Panc1 (cell line): ENCODE results near the gene COL6A3. TPM values are rescaled to one million over a fixed set of nuclear protein-coding genes. Genes with fewer than 3 reads are reported as not detected.

ENCODE experiments used
- ATAC-seq: fragments of 200-7000 bp; cut with Tn5 transposase; 2 replicates; pipeline ENCODE4 v1.9.1; 2020; ENCODE audit warnings: mild to moderate bottlenecking, moderate library complexity
- BruUV-seq: library from RNA; stranded (reverse); fragments of 400-500 nt; replicated peaks from 2 replicates; lab custom pipeline; 2021; lab: Mats Ljungman, UMichigan
- CTCF ChIA-PET: fragments of 300-600 bp; sonication (Branson Sonifier 250); formaldehyde crosslinking; loops from one replicate; lab custom pipeline; 2022; ENCODE audit warnings: antibody characterized with exemption; lab: Charles Lee
- POLR2A ChIA-PET: fragments of 300-600 bp; sonication (Branson Sonifier 250); formaldehyde crosslinking; loops from one replicate; lab custom pipeline; 2022; ENCODE audit warnings: antibody characterized with exemption; lab: Charles Lee
- DNase-seq: peaks from one replicate; pipeline ENCODE4 v3.0.0-alpha.2; 2010; ENCODE audit warnings: low read depth, low spot score
- H3K27ac ChIP-seq: 2 replicates; pipeline ENCODE4 v1.5.1; 2011; ENCODE audit warnings: mild to moderate bottlenecking, low read length, inconsistent platforms
- H3K27me3 ChIP-seq: fragments of 200-500 bp; sonication (Bioruptor generic); 2 replicates; pipeline ENCODE4 v1.6.0; 2014; ENCODE audit warnings: low read length, inconsistent platforms; ENCODE audit not compliant: control insufficient read depth, insufficient read depth
- H3K36me3 ChIP-seq: fragments of 200-500 bp; sonication (Bioruptor generic); 2 replicates; pipeline ENCODE4 v1.5.1; 2014; ENCODE audit warnings: inconsistent platforms, mild to moderate bottlenecking, low read length, moderate library complexity; ENCODE audit not compliant: control insufficient read depth, insufficient read depth
- H3K4me1 ChIP-seq: 2 replicates; pipeline ENCODE4 v1.5.1; 2011; ENCODE audit warnings: inconsistent platforms, mild to moderate bottlenecking, low read length, moderate library complexity; ENCODE audit not compliant: control insufficient read depth, insufficient read depth
- H3K4me3 ChIP-seq, 2 experiments: 2 replicates each; pipeline ENCODE4 v1.5.1; 2011 to 2012; ENCODE audit warnings: low read depth in 2 of 2, low read length in 2 of 2, mild to moderate bottlenecking in 2 of 2, inconsistent platforms in 1 of 2, moderate library complexity in 1 of 2
- H3K9me3 ChIP-seq: fragments of 200-500 bp; sonication (Bioruptor generic); 2 replicates; pipeline ENCODE4 v1.5.1; 2014; ENCODE audit warnings: low read depth, mild to moderate bottlenecking, inconsistent platforms, low read length, moderate library complexity; ENCODE audit not compliant: control insufficient read depth, insufficient read depth
- POLR2AphosphoS5 ChIP-seq: IDR thresholded peaks from 2 replicates; pipeline ENCODE4 v1.6.1; 2012; ENCODE audit warnings: mild to moderate bottlenecking, low read depth, low read length, moderate library complexity
- SIN3A ChIP-seq: IDR thresholded peaks from 2 replicates; pipeline ENCODE4 v1.6.1; 2012; ENCODE audit warnings: low read depth, mild to moderate bottlenecking, low read length, moderate library complexity, borderline replicate concordance; ENCODE audit not compliant: insufficient read depth
- TCF7L2 ChIP-seq: IDR thresholded peaks from 2 replicates; pipeline ENCODE4 v1.6.1; 2011; ENCODE audit warnings: mild to moderate bottlenecking, low read depth, low read length, inconsistent platforms
- in situ Hi-C: cut with HindIII; loops from 2 replicates; pipeline ENCODE4 v1.10.0; 2016; ENCODE audit warnings: low sequenced_read_pairs, low pct_unique_long_range_greater_than_20kb
- intact Hi-C: fragments of 100-400 bp; cut with micrococcal nuclease; formaldehyde crosslinking; loops from one replicate; pipeline ENCODE4 v1.10.0; 2022; ENCODE audit not compliant: unreplicated experiment
- total RNA-seq: library from RNA; stranded (reverse); gene quantifications from one replicate; pipeline ENCODE4 v1.2.1, GENCODE V29; 2021; ENCODE audit not compliant: unreplicated experiment
- TF ChIP-seq, protein P1 (sequence below), 2 experiments: IDR thresholded peaks; 2 replicates each; pipeline ENCODE4 v1.6.1; 2011 to 2012; ENCODE audit warnings: low read depth in 2 of 2, control low read depth in 1 of 2, low read length in 1 of 2, mild to moderate bottlenecking in 1 of 2, moderate library complexity in 1 of 2; ENCODE audit not compliant: insufficient read depth in 1 of 2
- TF ChIP-seq, protein P2 (sequence below): fragments of 450-650 bp; IDR thresholded peaks from 2 replicates; pipeline ENCODE4 v1.5.1; 2017; ENCODE audit warnings: mild to moderate bottlenecking

Gene COL6A3
- total RNA-seq, 1 experiment from 2014 or later, result 0.69 TPM

DNA sequence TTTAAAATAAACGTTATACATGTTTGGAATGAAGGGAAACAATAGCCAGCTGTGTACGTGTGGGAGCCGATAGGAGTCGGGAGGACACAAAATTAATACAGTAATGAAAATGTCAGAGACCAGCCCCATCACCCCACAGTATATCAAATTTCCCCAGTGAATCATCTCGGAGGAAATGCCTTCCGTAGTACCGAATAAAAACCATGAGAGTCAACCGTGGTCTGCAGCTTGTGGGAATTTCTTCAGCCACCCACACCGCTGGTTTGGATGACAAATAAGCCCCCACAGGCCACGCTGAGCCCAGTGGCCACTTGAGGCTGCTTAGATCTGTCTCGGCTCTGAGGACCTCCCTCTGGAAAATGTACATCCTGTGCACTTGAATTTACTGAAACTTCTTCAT is 133.7 kb downstream of the COL6A3 start:
- POLR2A ChIA-PET, result no interaction called here
- Histone ChIP-seq H3K4me3 (no peak overlapping the region), H3K27ac (peak overlapping the region; percentile 15; the same call in 1 of the 2 replicates), H3K27me3 (no peaks in the 10 kb centered on the region), H3K36me3 (no peaks in the 10 kb centered on the region), H3K4me1 (no peaks in the 10 kb centered on the region), H3K9me3 (no peaks in the 10 kb centered on the region; the same call in 1 of the 2 replicates)
- DNase-seq, result no peak
- no TSS peak for BruUV-seq
- intact Hi-C loops, result no loop called here
- TF ChIP-seq, protein P1, sequence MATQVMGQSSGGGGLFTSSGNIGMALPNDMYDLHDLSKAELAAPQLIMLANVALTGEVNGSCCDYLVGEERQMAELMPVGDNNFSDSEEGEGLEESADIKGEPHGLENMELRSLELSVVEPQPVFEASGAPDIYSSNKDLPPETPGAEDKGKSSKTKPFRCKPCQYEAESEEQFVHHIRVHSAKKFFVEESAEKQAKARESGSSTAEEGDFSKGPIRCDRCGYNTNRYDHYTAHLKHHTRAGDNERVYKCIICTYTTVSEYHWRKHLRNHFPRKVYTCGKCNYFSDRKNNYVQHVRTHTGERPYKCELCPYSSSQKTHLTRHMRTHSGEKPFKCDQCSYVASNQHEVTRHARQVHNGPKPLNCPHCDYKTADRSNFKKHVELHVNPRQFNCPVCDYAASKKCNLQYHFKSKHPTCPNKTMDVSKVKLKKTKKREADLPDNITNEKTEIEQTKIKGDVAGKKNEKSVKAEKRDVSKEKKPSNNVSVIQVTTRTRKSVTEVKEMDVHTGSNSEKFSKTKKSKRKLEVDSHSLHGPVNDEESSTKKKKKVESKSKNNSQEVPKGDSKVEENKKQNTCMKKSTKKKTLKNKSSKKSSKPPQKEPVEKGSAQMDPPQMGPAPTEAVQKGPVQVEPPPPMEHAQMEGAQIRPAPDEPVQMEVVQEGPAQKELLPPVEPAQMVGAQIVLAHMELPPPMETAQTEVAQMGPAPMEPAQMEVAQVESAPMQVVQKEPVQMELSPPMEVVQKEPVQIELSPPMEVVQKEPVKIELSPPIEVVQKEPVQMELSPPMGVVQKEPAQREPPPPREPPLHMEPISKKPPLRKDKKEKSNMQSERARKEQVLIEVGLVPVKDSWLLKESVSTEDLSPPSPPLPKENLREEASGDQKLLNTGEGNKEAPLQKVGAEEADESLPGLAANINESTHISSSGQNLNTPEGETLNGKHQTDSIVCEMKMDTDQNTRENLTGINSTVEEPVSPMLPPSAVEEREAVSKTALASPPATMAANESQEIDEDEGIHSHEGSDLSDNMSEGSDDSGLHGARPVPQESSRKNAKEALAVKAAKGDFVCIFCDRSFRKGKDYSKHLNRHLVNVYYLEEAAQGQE (IDR thresholded peaks at IDR 0.05; ENCODE audit: insufficient read depth in 1 of 2, low read depth in 2 of 2, low read length in 1 of 2), result no peak
- TF ChIP-seq, protein P2, sequence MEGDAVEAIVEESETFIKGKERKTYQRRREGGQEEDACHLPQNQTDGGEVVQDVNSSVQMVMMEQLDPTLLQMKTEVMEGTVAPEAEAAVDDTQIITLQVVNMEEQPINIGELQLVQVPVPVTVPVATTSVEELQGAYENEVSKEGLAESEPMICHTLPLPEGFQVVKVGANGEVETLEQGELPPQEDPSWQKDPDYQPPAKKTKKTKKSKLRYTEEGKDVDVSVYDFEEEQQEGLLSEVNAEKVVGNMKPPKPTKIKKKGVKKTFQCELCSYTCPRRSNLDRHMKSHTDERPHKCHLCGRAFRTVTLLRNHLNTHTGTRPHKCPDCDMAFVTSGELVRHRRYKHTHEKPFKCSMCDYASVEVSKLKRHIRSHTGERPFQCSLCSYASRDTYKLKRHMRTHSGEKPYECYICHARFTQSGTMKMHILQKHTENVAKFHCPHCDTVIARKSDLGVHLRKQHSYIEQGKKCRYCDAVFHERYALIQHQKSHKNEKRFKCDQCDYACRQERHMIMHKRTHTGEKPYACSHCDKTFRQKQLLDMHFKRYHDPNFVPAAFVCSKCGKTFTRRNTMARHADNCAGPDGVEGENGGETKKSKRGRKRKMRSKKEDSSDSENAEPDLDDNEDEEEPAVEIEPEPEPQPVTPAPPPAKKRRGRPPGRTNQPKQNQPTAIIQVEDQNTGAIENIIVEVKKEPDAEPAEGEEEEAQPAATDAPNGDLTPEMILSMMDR, result no peak
- TF ChIP-seq TCF7L2 (no peak), POLR2AphosphoS5 (no peak), SIN3A (no peak)
- in situ Hi-C loops, result no loop called here
- ATAC-seq, result no peak
- CTCF ChIA-PET, result no interaction called here

DNA sequence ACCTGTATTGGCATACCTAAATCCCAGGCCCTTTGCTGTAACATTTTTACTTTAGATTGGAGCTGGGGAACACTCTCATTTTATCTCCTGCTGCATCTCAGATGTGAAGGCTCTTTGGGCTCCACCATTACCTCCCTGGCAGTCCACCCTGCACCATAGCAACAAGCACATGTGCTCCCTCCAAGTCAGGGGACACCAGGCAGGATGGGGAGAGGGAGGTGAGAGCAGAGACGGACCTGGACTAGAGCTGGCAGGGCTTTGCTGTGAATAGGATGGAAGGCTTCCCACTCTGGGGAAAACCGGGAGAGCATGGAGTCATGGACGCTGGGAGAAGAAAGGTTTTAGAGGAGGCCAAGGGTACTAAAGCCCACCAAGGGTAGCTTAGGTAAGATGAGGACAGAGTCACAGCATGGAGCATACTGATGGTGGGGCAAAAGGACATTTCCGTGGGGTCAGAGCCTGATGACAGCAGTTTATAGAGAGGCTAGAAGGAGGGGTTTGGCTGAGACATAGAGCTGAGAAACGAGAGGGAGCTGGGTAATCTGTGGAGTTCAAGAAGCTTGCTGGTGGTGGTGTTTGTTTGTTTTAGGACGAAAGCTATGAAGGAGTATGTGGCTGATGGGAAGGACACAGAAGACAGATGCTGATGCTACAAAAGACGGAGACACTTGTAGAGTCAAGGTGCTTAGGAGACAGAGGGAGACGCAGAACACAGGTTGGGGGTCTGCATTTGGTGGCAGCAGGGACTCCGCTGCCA is 134.8 kb downstream of the COL6A3 start:
- BruUV-seq, result no TSS peak
- Histone ChIP-seq H3K9me3 (no peaks in the 10 kb centered on the region), H3K27ac (no peak overlapping the region), H3K4me1 (no peaks in the 10 kb centered on the region), H3K36me3 (no peaks in the 10 kb centered on the region), H3K27me3 (no peaks in the 10 kb centered on the region), H3K4me3 (no peak overlapping the region)
- CTCF ChIA-PET, result no interaction called here
- POLR2A ChIA-PET, result no interaction called here
- no peak for DNase-seq
- in situ Hi-C loops, result no loop called here
- intact Hi-C loops, result no loop called here
- TF ChIP-seq POLR2AphosphoS5 (no peak), TCF7L2 (no peak), SIN3A (no peak)
- TF ChIP-seq, protein P2, result no peak
- TF ChIP-seq, protein P1 (IDR thresholded peaks at IDR 0.05; ENCODE audit: insufficient read depth in 1 of 2, low read depth in 2 of 2, low read length in 1 of 2), result no peak
- ATAC-seq, result no peak
